HepG2 (cell line): Measurements from ENCODE around the gene CERS1. TPM values are rescaled to one million over a fixed set of nuclear protein-coding genes. Genes with fewer than 3 reads are reported as not detected.

Source experiments
- AKNA ChIP-seq: sonication (generic); formaldehyde crosslinking; IDR thresholded peaks from 2 replicates; pipeline ENCODE4 v1.4.0; 2020; ENCODE audit warnings: missing genetic modification reagents, borderline replicate concordance
- MEIS2 ChIP-seq: sonication (generic); formaldehyde crosslinking; IDR thresholded peaks from 2 replicates; pipeline ENCODE4 v1.9.0; 2021; ENCODE audit warnings: mild to moderate bottlenecking, missing genetic modification reagents
- RBFOX2 ChIP-seq: fragments of 200-400 bp; formaldehyde crosslinking; IDR thresholded peaks from 2 replicates; pipeline ENCODE4 v1.6.1; 2017; ENCODE audit warnings: low read depth, mild to moderate bottlenecking, low read length
- REL ChIP-seq: sonication (generic); formaldehyde crosslinking; conservative IDR thresholded peaks from 2 replicates; pipeline ENCODE4 v1.8.0; 2022; ENCODE audit warnings: mild to moderate bottlenecking, missing genetic modification reagents, moderate library complexity
- SATB2 ChIP-seq: sonication (generic); formaldehyde crosslinking; IDR thresholded peaks from 2 replicates; pipeline ENCODE4 v1.5.0; 2020; ENCODE audit warnings: missing genetic modification reagents
- ZNF446 ChIP-seq: sonication (generic); formaldehyde crosslinking; IDR thresholded peaks from 2 replicates; pipeline ENCODE4 v1.5.0; 2020; ENCODE audit warnings: mild to moderate bottlenecking, missing genetic modification reagents
- ZNF468 ChIP-seq: sonication (generic); formaldehyde crosslinking; IDR thresholded peaks from 2 replicates; pipeline ENCODE4 v1.8.0; 2022; ENCODE audit warnings: mild to moderate bottlenecking, moderate library complexity, missing genetic modification reagents
- ZNF543 ChIP-seq: sonication (generic); formaldehyde crosslinking; IDR thresholded peaks from 2 replicates; pipeline ENCODE4 v1.4.0; 2020; ENCODE audit warnings: mild to moderate bottlenecking, missing genetic modification reagents
- ZNF550 ChIP-seq: sonication (generic); formaldehyde crosslinking; IDR thresholded peaks from 2 replicates; pipeline ENCODE4 v1.4.0; 2020; ENCODE audit warnings: mild to moderate bottlenecking, missing genetic modification reagents, borderline replicate concordance
- ZNF576 ChIP-seq: sonication (generic); formaldehyde crosslinking; IDR thresholded peaks from 2 replicates; pipeline ENCODE4 v1.4.0; 2020; ENCODE audit warnings: mild to moderate bottlenecking, missing genetic modification reagents
- ZNF639 ChIP-seq: conservative IDR thresholded peaks from 2 replicates; pipeline ENCODE4 v1.6.1; 2018; ENCODE audit warnings: missing genetic modification reagents
- ZNF761 ChIP-seq: sonication (generic); formaldehyde crosslinking; conservative IDR thresholded peaks from 2 replicates; pipeline ENCODE4 v1.4.0; 2020; ENCODE audit warnings: mild to moderate bottlenecking, missing genetic modification reagents
- ZSCAN29 ChIP-seq: sonication (generic); formaldehyde crosslinking; conservative IDR thresholded peaks from 2 replicates; pipeline ENCODE4 v1.4.0; 2020; ENCODE audit warnings: mild to moderate bottlenecking, missing genetic modification reagents
- polyA plus RNA-seq, 8 experiments: library from polyadenylated mRNA; depleted of rRNA in 3 of 8; stranded (reverse) in 7 of 8; unstranded in 1 of 8; fragments of >200 nt; fragmentation: Illumina TruSeq in 4 of 8; extraction: Trizol in 4 of 8; gene quantifications; 2 replicates each; pipeline versions ENCODE4 v1.2.1 to v1.2.3, GENCODE V29; 2011 to 2016; ENCODE audit warnings: low read depth in 4 of 8, missing spikeins in 1 of 8, mixed read lengths in 1 of 8; ENCODE audit not compliant: insufficient read depth in 1 of 8
- total RNA-seq, 5 experiments: library from RNA; depleted of rRNA; stranded (reverse); fragments of >200 nt; fragmentation: Illumina TruSeq; extraction: Trizol; gene quantifications; 2 replicates each; pipeline ENCODE4 v1.2.3, GENCODE V29; 2016; ENCODE audit warnings: low read depth in 1 of 5
- TF ChIP-seq, protein P1 (sequence below), 2 experiments: sonication (generic) in 1 of 2; formaldehyde crosslinking in 1 of 2; IDR thresholded peaks; 2 replicates each; pipeline versions ENCODE4 v1.4.0 to v1.6.1; 2018 to 2020; ENCODE audit warnings: missing genetic modification reagents in 2 of 2, borderline replicate concordance in 1 of 2, low read depth in 1 of 2, mild to moderate bottlenecking in 1 of 2, missing biosample characterization in 1 of 2
- TF ChIP-seq, protein P2 (sequence below): sonication (generic); formaldehyde crosslinking; IDR thresholded peaks from 2 replicates; pipeline ENCODE4 v1.4.0; 2020; ENCODE audit warnings: mild to moderate bottlenecking, missing genetic modification reagents
- TF ChIP-seq, protein P3 (sequence below): sonication (generic); formaldehyde crosslinking; IDR thresholded peaks from 2 replicates; pipeline ENCODE4 v1.5.1; 2020; ENCODE audit warnings: mild to moderate bottlenecking, missing genetic modification reagents, moderate library complexity

The CERS1 gene
- total and polyA plus RNA-seq, 2 of the 13 experiments (the other 11 are each of a cell fraction or from before 2014, with no cell fraction given), result 4.6 to 9.8 TPM

DNA sequence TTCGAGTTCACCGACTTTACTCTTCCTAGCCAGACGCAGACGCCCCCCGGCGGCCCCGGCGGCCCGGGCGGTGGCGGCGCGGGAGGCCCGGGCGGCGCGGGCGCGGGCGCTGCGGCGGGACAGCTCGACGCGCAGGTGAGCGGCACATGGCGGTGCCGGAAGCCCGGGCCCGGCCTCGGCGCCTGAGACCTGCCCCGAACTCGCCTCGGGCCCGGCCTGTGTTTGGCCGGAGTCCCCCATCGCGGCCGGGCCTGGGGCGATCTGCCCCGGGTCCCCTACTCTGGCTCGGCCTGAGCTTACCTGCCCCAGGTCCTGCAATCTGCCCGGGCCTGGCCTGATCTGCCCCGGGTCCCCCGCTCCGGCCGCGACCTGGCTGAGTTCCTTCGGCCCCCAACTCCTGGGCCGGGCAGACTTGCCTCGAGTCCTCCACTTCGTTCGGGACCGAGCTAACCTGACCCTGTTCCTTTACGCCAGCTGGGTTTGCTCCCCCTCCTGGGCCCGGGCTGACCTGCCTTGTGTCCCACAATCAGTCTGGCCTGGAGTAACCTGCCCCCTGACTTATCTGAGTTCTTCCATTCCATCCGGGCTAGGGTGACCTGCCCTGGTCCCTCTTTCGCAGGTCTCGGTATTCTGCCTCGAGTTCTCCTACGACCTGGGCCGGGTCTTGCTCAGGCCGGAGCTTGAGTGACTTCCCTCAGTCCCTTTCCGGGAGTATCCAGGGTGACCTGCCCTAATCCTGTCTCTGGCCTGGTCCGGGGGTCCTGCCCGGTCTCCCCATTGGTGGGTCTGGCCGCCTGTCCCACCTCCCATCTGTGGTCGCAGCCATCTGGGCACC lies 63.4 kb downstream of the CERS1 start (continued):
- TF ChIP-seq AKNA (CRISPR knock-in tag) (no peak), ZNF543 (no peak), ZNF446 (CRISPR knock-in tag) (0 out of 2 replicates have a peak, but pooled peaks have one; percentile 7), RBFOX2 (no peak), ZNF761 (0 out of 2 replicates have a peak, but pooled peaks have one; percentile 11), ZNF576 (0 out of 2 replicates have a peak, but pooled peaks have one; percentile 35), REL (CRISPR knock-in tag) (0 out of 2 replicates have a peak, but pooled peaks have one; percentile 20), ZNF639 (CRISPR knock-in tag) (no peak), ZSCAN29 (CRISPR knock-in tag) (no peak), SATB2 (CRISPR knock-in tag) (no peak), ZNF468 (CRISPR knock-in tag) (no peak), MEIS2 (CRISPR knock-in tag) (no peak), ZNF550 (CRISPR knock-in tag) (no peak)
- TF ChIP-seq, protein P1, sequence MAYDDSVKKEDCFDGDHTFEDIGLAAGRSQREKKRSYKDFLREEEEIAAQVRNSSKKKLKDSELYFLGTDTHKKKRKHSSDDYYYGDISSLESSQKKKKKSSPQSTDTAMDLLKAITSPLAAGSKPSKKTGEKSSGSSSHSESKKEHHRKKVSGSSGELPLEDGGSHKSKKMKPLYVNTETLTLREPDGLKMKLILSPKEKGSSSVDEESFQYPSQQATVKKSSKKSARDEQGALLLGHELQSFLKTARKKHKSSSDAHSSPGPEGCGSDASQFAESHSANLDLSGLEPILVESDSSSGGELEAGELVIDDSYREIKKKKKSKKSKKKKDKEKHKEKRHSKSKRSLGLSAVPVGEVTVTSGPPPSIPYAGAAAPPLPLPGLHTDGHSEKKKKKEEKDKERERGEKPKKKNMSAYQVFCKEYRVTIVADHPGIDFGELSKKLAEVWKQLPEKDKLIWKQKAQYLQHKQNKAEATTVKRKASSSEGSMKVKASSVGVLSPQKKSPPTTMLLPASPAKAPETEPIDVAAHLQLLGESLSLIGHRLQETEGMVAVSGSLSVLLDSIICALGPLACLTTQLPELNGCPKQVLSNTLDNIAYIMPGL (CRISPR knock-in tag; IDR thresholded peaks at IDR 0.05; ENCODE audit: borderline replicate concordance in 1 of 2, low read depth in 1 of 2), result 0 out of 4 replicates have a peak, but pooled peaks of 1 of the 2 experiments have one; percentile 19
- TF ChIP-seq, protein P2, sequence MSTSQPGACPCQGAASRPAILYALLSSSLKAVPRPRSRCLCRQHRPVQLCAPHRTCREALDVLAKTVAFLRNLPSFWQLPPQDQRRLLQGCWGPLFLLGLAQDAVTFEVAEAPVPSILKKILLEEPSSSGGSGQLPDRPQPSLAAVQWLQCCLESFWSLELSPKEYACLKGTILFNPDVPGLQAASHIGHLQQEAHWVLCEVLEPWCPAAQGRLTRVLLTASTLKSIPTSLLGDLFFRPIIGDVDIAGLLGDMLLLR, result 0 out of 2 replicates have a peak, but pooled peaks have one; percentile 42
- TF ChIP-seq, protein P3, sequence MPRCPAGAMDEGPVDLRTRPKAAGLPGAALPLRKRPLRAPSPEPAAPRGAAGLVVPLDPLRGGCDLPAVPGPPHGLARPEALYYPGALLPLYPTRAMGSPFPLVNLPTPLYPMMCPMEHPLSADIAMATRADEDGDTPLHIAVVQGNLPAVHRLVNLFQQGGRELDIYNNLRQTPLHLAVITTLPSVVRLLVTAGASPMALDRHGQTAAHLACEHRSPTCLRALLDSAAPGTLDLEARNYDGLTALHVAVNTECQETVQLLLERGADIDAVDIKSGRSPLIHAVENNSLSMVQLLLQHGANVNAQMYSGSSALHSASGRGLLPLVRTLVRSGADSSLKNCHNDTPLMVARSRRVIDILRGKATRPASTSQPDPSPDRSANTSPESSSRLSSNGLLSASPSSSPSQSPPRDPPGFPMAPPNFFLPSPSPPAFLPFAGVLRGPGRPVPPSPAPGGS (CRISPR knock-in tag), result 0 out of 2 replicates have a peak, but pooled peaks have one; percentile 55
